HG03442 (cell line): Measurements from ENCODE around the gene RASGRF1.

Experiments
- ATAC-seq: cut with Tn5 transposase; IDR thresholded peaks from one replicate; pipeline ENCODE4 v1.9.1; 2021; ENCODE audit warnings: mild to moderate bottlenecking, moderate library complexity; ENCODE audit not compliant: unreplicated experiment

The RASGRF1 gene

DNA sequence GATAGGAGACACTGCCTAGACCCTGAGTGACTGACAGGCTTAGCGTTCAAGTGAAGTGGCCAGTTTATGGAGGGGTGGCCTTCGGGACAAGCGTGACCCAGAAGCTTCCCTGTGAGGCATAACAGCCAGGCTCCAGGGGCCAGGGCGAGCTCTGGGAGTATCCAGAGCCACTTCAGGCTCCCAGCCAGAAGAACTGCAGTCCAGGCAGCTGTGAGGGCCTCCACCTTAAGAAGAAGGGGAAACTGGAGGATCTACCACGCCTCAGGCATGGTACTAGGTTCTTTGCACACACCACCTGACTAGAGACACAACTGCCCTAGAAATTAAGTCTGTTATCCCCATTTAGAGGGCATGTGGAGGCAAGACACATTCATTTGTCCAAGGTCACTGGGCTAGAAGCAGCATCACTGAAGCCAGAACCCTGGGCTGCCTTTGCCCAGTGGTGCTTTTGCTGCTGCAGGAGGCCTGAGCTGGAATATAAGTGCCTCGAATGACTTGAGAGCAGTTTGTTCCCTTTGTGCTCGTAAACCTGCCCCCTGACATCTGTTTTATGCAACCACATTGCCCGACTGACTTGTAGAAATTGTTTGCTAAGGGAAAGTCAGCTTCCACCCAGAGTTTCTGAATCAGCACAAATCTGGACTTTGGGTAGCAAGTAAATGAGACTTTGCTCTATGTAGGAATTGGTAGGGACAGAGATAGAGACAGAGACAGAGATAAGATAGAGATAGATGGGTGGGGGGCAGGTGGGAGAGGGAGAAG lies 23.3 kb downstream of the RASGRF1 start:
- no peak for ATAC-seq

DNA sequence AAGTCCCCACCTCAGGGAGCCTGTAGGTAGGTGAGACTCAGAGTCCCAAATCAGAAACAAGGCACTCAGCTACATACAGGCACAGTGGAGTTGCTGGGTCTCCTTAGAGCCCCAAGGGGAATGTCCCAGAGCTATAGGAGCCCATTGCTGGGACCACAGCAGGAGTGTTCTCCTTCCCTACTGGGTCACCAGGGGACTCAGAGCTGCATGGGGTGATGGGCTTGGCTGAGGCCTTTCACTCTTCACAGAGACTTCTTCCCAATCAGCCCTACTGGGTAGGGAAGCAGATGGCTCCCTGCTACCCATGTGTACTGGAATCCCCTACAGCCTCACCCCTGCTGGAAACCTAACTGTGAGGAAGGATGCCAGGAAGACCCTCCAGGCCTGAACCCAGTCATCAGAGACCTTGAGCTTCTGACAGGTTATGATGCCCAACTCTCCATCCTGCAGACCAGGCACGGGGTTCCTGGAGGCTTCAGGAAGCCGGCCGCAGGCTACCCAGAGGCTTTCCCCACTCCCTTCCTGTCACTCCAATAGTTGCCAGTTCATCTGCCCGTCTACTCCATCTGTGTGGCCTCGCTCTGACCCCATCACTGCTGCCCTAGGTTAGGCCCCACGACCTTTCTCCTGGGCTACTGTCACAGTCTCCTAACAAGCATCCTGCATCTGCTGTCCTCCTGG lies 24.0 kb downstream of the RASGRF1 start:
- no peak for ATAC-seq

DNA sequence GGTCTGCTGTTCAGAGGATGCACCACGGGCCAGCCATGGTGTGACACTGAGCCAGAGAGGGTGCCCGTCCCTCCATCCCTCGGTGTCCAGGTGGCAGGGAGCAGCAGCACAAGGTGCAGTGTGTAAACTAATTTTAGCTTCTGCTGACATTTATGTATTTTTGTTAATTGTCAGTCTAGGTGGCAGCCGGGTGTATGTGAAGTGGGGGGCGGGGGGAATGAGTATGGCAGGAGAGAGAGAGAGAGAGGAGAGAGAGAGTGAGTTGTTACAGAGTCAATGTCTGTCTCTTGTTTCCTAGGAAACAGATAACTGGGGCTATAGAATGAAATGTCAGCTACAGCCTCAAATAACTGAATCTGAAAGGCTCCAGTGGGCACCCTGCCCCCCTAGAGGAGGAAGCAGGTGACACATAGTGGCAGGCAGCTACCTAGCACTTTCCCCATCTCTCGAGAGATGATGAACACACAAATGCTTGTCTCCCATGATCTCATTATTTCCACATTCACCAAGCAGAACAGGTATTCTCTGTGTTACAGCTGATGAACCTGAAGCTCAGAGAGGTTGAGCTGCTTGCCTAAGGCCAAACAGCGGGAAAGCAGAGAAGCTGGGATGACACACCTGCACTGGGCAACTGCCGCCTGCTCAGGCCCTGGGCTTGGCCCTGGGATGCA lies 24.7 kb downstream of the RASGRF1 start:
- ATAC-seq = no peak

DNA sequence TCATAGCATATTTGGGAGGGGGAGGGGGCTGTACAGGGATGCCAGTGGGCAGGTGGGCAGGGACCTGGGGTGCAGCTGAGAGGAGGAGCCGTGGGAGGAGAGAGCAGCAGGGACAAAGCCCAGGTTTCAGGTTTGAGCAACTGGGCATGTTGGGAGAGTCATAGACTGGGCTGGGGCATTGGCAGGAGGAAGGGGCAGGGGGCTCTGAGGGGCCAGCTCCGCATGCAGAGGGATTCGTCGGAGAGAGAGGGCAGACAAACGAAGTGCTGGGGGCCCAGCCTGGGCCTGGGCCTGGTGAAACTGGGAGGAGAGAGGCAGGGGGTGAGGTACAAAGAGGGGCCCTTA lies 25.2 kb downstream of the RASGRF1 start:
- ATAC-seq = no peak

DNA sequence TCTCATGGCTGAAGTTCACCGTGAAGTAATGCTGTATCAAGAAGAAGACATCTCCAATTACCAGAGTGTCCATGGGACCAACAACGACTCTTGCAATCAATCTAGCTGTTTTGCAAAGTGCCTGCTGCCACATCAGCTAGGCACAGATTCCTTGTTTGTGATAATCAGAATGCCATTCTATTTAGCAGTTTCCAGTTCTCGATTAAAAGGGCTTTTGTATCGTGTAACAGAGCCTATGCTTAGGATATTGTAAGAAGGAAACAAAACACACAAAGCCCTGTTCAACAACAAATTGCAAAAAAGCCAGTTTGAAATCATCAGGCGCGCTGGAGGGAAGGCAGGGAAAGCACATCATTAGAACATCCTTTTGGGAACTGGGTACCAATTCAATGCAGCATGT lies 26.1 kb downstream of the RASGRF1 start:
- ATAC-seq = no peak

DNA sequence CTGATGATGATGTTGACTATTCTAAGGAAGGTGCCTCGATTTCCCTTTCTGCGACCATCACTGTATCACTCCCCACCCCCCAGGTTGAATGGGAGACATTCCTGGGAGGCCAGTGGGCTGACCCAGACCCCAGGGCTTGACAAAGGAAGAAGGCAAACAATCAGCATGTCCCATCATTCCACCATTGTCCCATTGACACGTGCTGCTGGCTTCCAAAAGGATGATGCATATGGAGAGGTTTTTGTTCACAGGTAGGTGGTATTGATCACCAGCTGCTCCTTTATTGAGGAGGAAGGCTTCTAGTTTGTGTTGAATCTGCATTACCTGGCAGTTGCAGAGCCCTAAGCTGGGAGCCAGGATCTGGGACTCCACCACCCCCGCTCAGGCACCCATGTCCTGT lies 30.4 kb downstream of the RASGRF1 start:
- ATAC-seq = no peak

DNA sequence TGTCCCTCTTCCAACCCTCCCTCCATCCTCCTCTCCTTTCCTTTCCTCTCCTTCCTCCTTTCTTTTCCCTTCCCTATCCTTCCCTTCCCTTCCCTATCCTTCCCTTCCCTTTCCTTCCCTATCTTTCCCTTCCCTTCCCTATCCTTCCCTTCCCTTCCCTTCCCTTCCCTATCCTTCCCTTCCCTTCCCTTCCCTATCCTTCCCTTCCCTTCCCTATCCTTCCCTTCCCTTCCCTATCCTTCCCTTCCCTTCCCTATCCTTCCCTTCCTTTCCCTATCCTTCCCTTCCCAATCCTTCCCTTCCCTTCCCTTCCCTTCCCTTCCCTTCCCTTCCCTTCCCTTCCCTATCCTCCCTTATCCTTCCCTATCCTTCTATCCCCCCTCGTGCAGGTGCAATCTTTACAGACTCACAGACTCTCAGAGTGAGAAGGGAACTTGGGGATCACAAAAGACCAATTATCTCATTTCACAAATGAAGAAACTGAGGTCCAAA lies 31.5 kb downstream of the RASGRF1 start:
- no peak for ATAC-seq

DNA sequence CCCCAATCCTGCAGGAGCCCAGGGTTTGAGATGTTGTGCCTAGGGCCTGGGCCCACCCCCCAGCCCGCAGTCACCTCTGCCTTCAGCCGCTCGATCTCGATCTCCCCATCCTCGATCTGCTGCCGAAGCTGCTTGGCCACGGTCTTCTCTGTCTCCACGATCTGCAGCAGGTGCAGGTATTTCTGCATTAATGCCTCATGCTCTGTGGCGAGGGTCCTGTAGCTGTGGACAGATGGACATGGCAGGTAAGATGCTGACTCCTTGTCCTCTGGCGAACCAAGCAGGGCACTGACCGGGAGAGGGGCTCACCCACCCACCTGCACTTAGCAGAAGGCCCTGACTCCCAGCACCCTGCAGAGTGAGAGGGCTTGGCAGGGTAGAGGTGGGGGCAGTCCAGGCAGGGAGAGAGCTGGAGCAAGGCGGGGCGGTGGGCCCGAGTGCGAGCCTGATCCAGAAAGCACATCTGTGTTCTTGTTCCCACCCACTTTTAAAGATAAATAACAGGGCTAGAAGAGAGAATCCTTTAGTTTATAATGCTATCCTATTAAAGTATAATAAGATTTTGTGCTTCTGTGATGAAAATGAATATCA lies 32.2 kb downstream of the RASGRF1 start:
- ATAC-seq = no peak

DNA sequence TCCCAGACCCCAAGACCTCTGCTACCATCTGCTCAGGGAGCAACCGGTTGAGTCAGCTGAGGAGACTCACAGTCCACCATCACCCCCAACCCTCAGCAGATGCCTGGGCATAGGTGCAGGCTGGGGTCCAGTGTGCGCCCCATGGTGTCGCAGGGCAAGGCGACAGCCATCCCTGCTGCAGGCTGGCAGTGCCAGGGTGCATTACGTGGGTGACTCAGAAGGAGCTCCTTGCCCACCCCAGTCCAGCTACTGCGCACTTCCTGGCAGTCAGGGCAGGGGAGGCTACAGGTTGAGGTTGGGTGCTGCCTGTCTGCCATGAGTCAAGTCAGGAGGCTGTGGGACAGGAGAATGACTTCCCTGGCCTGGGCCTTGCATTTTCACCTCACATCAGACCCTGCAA lies 33.5 kb downstream of the RASGRF1 start:
- no peak for ATAC-seq

DNA sequence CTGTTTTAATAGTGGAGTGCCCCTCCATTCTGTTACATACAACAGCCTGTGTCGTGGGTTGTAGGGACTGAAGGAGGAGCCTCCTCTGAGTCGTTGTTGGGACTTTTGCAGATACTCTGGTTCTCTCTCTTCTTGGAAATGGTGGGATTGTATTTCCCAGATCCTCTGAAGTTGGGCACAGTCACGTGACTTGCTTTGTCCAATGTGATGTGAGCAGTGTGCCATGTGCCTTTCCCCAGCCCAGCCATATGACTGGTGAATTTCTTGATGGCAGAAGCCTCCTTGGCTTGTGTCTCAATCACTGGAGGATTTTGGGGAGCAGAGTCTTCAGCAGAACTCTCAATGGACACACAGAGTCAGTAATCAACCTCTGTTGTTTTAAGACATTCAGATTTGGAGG lies 36.2 kb downstream of the RASGRF1 start:
- ATAC-seq = no peak

DNA sequence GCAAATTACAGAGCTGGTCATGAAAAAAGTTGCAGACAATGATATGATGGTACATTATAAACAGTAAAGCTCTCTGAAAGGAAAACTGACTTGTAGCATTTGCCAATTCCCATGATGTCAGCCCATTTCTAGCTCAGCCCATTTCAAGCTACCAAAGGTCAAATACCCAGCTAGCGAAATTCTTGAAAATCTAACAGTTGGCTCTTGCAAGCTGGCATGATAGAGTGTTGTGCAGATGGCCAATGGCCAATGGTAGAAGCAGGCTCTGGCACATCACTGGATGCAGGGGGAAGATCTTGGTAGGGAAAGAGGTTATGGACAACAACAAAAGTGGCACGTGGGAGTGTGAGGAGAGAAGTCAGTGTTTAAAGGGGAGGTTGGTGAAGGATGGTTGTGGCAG lies 36.7 kb downstream of the RASGRF1 start:
- ATAC-seq = no peak

DNA sequence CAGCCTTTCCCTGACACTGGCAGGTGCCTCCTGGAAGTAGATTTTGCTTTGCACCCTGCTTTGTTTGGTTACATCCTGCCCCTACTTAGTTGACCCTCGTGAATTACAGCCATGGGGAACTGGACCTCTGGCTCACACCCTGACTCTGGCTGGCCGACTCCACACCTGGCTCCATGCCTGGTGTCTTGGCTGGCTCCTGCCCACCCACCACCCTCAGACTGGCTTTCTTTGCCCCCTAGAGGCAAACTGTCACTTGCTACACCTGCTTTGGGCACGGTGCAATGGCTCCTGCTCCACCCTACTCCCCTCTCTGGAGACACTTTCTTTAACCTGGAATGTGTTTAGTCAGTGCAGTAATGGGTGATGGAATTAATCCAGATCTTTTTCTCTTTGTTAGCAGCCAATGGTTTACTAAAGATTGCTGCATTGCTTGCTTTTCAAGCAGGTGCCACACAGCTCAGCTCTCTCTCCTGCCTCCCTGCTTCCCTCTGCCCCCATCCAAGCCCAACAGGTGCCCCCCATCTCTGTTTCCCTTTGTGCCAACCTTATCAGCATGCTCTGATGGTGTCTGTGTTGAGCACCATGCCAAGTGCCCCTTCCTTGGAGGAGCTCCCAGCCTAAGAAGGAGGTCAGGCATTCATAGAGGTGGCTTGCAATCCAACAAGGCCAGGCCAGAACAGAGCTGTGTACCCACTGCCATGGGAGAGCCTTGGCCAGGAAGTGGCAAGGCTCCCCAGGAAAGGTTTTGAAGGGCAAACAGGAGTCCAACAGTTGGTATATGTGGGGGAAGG lies 38.4 kb downstream of the RASGRF1 start:
- no peak for ATAC-seq

DNA sequence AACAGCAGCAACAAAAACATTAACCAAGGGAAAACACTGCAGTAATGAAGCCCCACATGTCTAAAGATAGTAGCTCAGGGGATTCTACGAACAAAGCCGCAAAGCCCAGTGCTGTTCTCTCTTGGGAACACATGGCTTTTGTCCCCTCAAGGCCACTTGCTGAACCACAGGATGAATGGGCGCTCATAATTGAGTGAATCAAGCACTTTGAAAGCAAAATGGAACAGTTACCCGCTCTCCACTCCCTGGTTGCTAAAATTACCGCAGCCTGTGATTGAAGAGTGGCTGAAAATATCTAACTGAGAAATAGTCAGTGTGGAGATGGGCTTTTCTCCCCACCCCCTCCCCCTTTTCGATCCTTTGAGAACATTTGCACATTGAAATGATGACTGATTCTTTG lies 39.6 kb downstream of the RASGRF1 start:
- ATAC-seq = no peak

DNA sequence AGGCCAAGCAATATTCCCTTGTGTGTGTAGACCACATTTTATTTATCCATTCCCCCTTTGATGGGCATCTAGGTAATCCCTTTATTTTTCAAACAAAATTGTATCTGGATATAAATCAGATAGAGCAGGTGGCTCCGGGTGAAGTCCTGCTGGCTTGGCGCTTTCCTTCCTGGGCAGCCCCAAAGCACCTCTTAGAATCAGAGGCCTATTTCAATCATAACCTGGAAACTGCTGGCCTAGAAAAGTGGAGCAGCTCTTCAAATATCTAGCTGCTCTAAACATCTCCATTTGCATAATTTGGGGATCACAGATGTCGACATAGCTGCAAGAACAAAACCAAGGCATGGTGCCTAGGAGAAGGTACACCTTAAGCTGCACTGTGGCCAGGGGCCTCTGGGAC lies 40.2 kb downstream of the RASGRF1 start:
- no peak for ATAC-seq

DNA sequence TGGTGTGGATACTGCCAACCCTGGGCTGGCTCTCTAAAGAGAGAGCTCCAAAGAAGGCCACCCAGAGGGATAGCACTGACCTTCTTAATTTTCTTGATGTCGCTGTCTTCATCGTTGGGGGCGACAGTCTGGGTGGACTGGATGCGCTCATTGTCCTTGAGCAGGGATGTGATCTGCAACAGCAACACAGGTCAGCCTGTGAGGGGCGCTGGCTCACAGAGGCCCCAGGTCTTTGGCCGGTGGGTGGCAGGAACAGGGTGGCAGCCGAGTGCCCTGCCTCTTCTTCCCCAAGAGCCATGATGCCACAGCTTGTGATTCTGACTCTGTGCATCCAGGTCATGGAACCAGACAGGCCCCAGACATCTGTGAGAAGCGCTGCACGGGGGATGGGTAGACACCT lies 41.2 kb downstream of the RASGRF1 start:
- no peak for ATAC-seq

DNA sequence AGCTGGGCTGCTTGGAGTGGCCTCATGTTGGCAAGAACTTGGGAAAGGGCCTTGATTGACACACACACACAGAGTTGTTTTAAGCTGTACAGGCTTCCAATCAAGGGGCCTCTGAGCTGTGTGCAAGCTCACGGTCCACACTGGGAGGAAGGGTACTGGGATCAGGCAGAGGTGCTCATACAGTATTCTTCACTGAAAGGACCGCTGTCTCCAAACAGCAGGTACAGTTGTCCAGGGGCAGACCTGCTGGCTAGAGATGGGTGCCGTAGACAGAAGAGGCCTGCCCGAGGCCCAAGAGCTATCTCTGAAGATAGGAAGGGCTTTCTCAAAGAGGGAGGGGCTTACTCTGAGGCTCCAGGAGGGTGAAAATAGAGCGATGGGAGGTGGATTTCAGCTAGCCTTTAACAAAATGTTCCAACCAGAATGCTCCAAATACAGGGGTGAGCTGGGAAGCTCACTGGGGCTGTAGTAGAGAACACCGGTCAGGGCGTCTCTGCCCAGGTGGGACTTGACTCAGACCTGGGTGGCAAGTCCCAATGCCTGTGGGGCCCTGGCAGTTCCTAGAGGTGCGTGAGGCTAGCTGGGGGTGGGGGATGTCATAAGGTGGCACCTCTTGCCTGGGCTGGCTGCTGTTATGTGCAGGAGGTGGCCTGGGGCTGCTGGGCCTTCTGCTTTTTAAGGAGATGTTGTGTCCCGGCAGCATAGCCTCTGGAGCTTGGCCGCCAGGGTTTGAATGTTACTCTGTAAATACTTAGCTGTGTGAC lies 42.7 kb downstream of the RASGRF1 start:
- no peak for ATAC-seq

DNA sequence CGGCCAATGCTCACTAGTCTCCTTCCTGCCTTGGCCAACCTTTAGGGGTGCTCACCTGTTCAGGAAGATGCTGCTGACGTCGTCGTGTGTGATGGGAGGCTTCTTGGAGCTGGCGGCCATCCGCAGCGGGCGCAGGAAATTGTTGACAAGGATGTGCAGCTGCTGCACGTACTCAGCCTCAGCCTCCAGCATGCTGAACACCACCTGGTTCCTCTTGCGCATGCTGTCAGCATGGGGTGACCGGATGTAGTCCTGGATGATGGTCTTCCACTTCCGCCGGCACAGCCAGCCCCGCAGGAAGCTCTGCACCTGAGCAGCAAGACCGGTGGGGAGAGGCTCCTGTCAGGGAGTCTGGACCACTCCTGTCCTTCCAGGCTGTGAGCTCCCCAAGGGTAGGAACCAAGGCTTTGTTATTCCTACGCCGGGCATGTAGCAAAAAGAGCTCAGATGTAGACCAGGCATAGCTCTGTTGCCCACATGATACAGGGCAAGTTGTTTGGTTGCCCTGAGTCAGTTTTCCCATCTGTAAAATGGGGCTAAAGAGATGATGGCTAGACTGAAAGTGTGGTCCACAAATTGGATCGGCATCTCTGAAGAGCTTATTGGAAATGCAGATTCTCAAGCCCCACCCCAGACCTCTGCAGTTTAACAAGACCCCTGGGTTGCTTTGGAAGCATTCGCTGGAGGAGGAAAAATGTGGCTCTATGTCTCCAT lies 43.7 kb downstream of the RASGRF1 start:
- no peak for ATAC-seq

DNA sequence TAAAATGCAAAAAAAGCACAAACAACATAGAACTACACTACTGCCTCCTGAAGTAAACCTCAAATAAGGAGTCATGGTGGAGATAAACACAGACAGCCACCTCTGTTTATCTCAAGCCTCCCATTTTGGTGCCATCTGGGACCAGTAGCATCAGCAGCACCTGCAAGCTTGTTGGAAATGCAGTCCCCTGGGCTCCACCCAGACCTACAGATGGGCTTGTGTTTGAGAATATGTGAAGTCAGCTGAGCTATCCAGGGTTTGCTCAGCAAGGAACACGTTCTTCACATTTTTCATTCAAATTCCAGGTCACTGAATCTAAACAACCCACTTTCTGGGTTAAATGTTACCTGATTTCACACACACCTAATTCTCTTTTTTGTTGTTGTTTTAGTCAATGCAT lies 45.5 kb downstream of the RASGRF1 start:
- ATAC-seq = no peak

DNA sequence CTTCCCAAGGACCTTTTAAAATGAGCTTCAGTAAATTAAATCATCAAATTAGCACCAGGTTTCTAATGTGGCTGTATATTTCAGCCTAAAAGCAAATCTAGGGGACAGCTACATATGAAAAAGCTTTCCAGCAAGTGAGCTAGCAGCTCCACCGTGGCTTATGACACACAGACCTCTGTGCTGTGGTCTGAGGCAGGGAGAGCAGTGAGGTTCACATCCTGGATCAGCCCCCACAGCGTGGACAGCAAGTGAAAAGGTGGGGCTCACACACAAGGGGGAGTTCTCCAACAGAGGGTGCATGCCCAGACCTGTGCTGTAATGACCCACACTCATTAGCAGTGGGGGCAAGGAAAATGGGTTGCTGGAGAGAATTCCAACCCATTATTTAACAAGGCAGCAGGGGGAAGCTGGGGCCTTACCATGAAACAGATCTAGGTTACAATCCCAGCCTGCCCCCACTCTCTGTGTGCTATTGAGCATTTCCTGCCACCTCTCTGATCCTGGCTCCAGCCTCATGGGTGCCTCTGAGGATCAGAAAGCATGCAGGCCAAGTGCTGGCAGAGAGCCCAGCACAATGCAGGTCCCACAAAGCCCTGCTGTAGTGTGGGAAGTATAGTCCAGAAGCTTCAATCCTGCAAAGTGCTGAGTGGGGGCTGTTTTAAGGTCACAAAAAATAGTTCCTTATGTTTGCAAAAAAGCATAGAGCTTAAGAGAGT lies 48.2 kb downstream of the RASGRF1 start:
- ATAC-seq = no peak
